Upper lobe of right lung (tissue), 1 donor: ENCODE results near the gene ST8SIA6. TPM values are rescaled to one million over a fixed set of nuclear protein-coding genes. Genes with fewer than 3 reads are reported as not detected.

Experiments used
- ATAC-seq: fragments of 200-7000 bp; cut with Tn5 transposase; one replicate; pipeline ENCODE4 v1.9.1; 2020; ENCODE audit warnings: mild to moderate bottlenecking, moderate library complexity
- DNase-seq: peaks from one replicate; pipeline ENCODE4 v3.0.0-alpha.2; 2020
- H3K27ac ChIP-seq: fragments of 200-600 bp; one replicate; pipeline ENCODE4 v1.8.0; 2022
- H3K27me3 ChIP-seq: fragments of 200-600 bp; one replicate; pipeline ENCODE4 v1.8.0; 2022; ENCODE audit warnings: mild to moderate bottlenecking
- H3K36me3 ChIP-seq: fragments of 200-600 bp; one replicate; pipeline ENCODE4 v1.8.0; 2022
- H3K4me1 ChIP-seq: fragments of 200-600 bp; one replicate; pipeline ENCODE4 v1.8.0; 2022
- H3K4me3 ChIP-seq: fragments of 200-600 bp; one replicate; pipeline ENCODE4 v1.8.0; 2022; ENCODE audit warnings: mild to moderate bottlenecking
- H3K9me3 ChIP-seq: fragments of 200-600 bp; one replicate; pipeline ENCODE4 v1.8.0; 2022
- CTCF ChIP-seq: fragments of 200-600 bp; IDR thresholded peaks from one replicate; pipeline ENCODE4 v1.8.0; 2022; ENCODE audit warnings: antibody characterized with exemption
- intact Hi-C: fragments of 100-400 bp; cut with DNase I; formaldehyde crosslinking; loops from one replicate; pipeline ENCODE4 v1.11.0; 2022
- total RNA-seq: library from RNA; stranded (reverse); fragmentation: NEBNext Ultra II Directional; extraction: Animal tissue kit (Norgen Biotek cat#: 25700); gene quantifications from one replicate; pipeline ENCODE4 v1.2.1, GENCODE V29; 2021
- donor health status: DM: no; HTN: yes; CAD: no; lungs with severe emphysema.

Gene ST8SIA6
- total RNA-seq, 1 donor from 2014 or later: 13.9 TPM

DNA sequence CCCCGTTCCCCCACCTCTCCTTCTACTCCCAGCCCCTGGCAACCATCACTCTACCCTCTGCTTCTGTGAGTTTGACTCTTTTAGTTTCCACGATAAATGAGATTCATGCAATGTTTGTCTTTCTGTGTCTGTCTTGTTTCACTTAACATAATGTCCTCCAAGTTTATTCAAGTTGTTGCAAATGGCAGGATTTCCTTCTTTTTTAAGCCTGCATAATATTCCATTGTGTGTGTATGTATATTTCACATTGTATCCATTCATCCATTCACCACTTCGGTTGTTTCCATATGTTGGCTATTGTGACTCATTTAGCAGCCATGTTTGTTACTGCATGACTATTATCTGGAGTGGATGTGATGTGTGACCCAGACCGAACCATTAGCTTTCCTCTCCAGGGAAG, 162.0 kb downstream of the ST8SIA6 start:
- ATAC-seq (no peak), DNase-seq (no peak)
- intact Hi-C loops: no loop called here
- Histone ChIP-seq H3K36me3 (no peaks in the 10 kb centered on the region), H3K9me3 (no peaks in the 10 kb centered on the region), H3K27ac (no peak overlapping the region), H3K27me3 (no peaks in the 10 kb centered on the region), H3K4me1 (no peaks in the 10 kb centered on the region), H3K4me3 (no peak overlapping the region)
- TF ChIP-seq CTCF: no peak

- no peak for DNase-seq
- TF ChIP-seq CTCF: peak; percentile 24
Observed at GRCh38 chr10:17290226-17290625, 164.2 kb downstream of the ST8SIA6 start.

GRCh38 chr10:17289763-17290162, 164.6 kb downstream of the ST8SIA6 start:
- DNase-seq (no peak), ATAC-seq (no peak)
- H3K36me3 ChIP-seq: no peaks in the 10 kb centered on the region
- H3K4me3 ChIP-seq: no peak overlapping the region
- no peaks in the 10 kb centered on the region for H3K27me3 ChIP-seq
- H3K27ac ChIP-seq: no peak overlapping the region
- H3K9me3 ChIP-seq: no peaks in the 10 kb centered on the region
- intact Hi-C loops: no loop called here
- TF ChIP-seq CTCF: no peak
- H3K4me1 ChIP-seq: no peaks in the 10 kb centered on the region

More at GRCh38 chr10:17290226-17290625, 164.2 kb downstream of the ST8SIA6 start:
- no peaks in the 10 kb centered on the region for H3K27me3 ChIP-seq
- no peak overlapping the region for H3K4me3 ChIP-seq
- no peaks in the 10 kb centered on the region for H3K9me3 ChIP-seq
- H3K4me1 ChIP-seq: no peaks in the 10 kb centered on the region
- no peak for ATAC-seq
- intact Hi-C loops: no loop called here
- no peak overlapping the region for H3K27ac ChIP-seq
- no peaks in the 10 kb centered on the region for H3K36me3 ChIP-seq

DNA sequence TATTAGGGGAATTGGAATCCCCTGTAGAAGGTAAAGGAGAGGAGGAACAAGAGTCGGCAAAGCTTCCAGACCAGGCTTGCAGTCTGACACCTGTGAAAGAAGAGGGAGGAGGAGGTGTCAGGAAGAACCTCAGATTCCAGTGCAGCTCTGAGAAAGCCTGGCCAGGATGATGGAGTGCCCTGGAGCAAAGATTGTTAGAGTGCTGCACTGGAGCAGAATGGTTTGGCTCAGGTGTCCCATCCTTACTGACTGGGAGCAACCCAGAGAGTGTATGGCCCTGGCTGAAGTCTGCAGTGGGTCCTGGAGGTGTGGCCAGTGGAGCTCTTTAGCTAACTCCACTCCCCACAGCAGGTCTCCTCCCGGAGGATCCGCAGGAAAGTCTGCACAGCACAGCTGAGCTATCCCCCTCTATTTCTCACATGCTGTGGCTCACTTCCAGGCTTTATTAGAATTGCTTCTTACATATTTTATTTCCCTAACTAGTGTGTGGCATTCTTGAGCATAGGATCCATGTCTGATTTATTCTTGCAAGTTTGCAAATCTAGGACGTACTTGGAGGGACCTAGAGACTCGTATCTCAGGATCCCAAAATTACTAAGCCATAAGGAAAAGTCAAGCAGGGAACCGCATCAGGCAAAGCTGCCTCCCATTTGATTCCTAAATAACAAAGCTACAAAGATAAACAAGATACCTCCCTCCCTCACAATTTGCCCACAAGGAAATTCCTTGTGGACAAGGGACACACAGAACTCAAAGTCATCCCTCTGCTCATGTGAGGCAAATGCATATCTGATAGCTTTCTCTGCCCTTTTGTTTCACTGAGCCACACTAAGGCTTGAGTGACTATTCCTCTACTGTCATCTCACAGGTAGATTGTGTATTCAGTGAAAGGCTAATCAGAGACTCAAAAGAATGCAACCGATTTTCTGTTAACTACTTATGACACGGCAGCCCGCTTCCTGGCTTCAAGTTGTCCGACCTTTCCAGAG, 167.5 kb downstream of the ST8SIA6 start:
- Histone ChIP-seq H3K27me3 (no peaks in the 10 kb centered on the region), H3K4me3 (no peak overlapping the region), H3K9me3 (peaks cover 3% of the 10 kb centered on the region), H3K4me1 (no peaks in the 10 kb centered on the region), H3K36me3 (no peaks in the 10 kb centered on the region), H3K27ac (no peak overlapping the region)
- intact Hi-C loops: no loop called here
- DNase-seq (no peak), ATAC-seq (no peak)
- no peak for TF ChIP-seq CTCF

DNA sequence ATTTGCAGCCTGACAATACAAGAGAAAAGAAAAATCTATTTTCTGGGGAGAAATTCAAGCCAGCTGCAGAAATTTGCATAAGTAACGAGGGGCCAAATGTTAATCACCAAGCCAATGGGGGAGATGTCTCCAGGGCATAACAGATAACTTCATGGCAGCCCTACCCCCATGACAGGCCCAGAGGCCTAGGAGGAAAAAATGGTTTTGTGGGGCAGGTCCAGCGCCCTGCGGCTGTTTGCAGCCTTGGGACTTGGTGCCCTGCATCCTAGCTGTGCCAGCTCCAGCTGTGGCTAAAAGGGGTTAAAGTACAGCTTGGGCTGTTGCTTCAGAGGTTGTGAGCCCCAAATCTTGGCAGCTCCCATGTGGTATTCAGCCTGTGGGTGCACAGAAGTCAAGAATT, 172.1 kb downstream of the ST8SIA6 start:
- Histone ChIP-seq H3K36me3 (no peaks in the 10 kb centered on the region), H3K27ac (no peak overlapping the region), H3K9me3 (peaks cover 3% of the 10 kb centered on the region), H3K27me3 (no peaks in the 10 kb centered on the region), H3K4me1 (no peaks in the 10 kb centered on the region), H3K4me3 (no peak overlapping the region)
- no peak for DNase-seq
- no peak for ATAC-seq
- intact Hi-C loops: no loop called here
- TF ChIP-seq CTCF: no peak
